IMR-90 (cell line): ENCODE results near the gene PCSK6. TPM values are rescaled to one million over a fixed set of nuclear protein-coding genes. Genes with fewer than 3 reads are reported as not detected.

Experiments used
- ATAC-seq: fragments of 200-7000 bp; cut with Tn5 transposase; 2 replicates; pipeline ENCODE4 v1.9.1; 2020; ENCODE audit warnings: low read depth, mild to moderate bottlenecking, moderate library complexity
- BruUV-seq: library from RNA; stranded (reverse); fragments of 400-500 nt; replicated peaks from 2 replicates; lab custom pipeline; 2021; lab: Mats Ljungman, UMichigan
- CTCF ChIA-PET: fragments of 300-600 bp; formaldehyde crosslinking; extraction: SDS; loops from one replicate; lab custom pipeline; 2021; ENCODE audit warnings: antibody characterized with exemption; lab: Yijun Ruan, JAX
- POLR2A ChIA-PET: fragments of 300-600 bp; sonication (Branson Sonifier 250); formaldehyde crosslinking; loops from one replicate; lab custom pipeline; 2022; ENCODE audit warnings: antibody characterized with exemption; ENCODE audit not compliant: unreplicated experiment; lab: Charles Lee
- DNase-seq: peaks from one replicate; pipeline ENCODE4 v3.0.0; 2013
- H2AFZ ChIP-seq: replicated peaks from 2 replicates; pipeline ENCODE3; 2013; ENCODE audit warnings: low read length, mild to moderate bottlenecking; ENCODE audit not compliant: poor library complexity
- H2AK5ac ChIP-seq: 2 replicates; pipeline ENCODE4 v1.6.1; 2013; ENCODE audit warnings: low read depth, low read length, inconsistent platforms
- H2AK9ac ChIP-seq: replicated peaks from 2 replicates; pipeline ENCODE3; 2013; ENCODE audit warnings: mild to moderate bottlenecking, low read depth, low read length, moderate library complexity; ENCODE audit not compliant: poor library complexity
- H2BK120ac ChIP-seq: 2 replicates; pipeline ENCODE4 v1.6.1; 2013; ENCODE audit warnings: low read depth, low read length, inconsistent platforms
- H2BK15ac ChIP-seq: 3 replicates; pipeline ENCODE4 v1.6.1; 2013; ENCODE audit warnings: low read depth, low read length, inconsistent platforms
- H2BK20ac ChIP-seq: 2 replicates; pipeline ENCODE4 v1.6.1; 2013; ENCODE audit warnings: low read depth, mild to moderate bottlenecking, inconsistent platforms, low read length, moderate library complexity
- H2BK5ac ChIP-seq: 2 replicates; pipeline ENCODE4 v1.6.1; 2013; ENCODE audit warnings: mild to moderate bottlenecking, low read depth, low read length, inconsistent platforms; ENCODE audit not compliant: poor library complexity, severe bottlenecking
- H3K14ac ChIP-seq: replicated peaks from 2 replicates; pipeline ENCODE4 v1.6.1; 2013; ENCODE audit warnings: low read depth, low read length, inconsistent platforms
- H3K18ac ChIP-seq: 2 replicates; pipeline ENCODE4 v1.6.1; 2013; ENCODE audit warnings: low read depth, low read length, control low read depth
- H3K23ac ChIP-seq: 2 replicates; pipeline ENCODE4 v1.6.1; 2013; ENCODE audit warnings: low read depth, low read length, inconsistent platforms
- H3K27ac ChIP-seq: 2 replicates; pipeline ENCODE4 v1.5.1; 2013; ENCODE audit warnings: mild to moderate bottlenecking, control low read depth, low read length; ENCODE audit not compliant: insufficient read depth
- H3K27me3 ChIP-seq: 2 replicates; pipeline ENCODE4 v1.6.1; 2013; ENCODE audit warnings: low read length; ENCODE audit not compliant: control insufficient read depth, insufficient read depth
- H3K36me3 ChIP-seq: 2 replicates; pipeline ENCODE4 v1.6.1; 2013; ENCODE audit warnings: low read length, mixed read lengths; ENCODE audit not compliant: control insufficient read depth, insufficient read depth
- H3K4ac ChIP-seq: 2 replicates; pipeline ENCODE4 v1.6.1; 2013; ENCODE audit warnings: low read depth, low read length, inconsistent platforms
- H3K4me1 ChIP-seq: 2 replicates; pipeline ENCODE4 v1.6.1; 2013; ENCODE audit warnings: low read length, mixed read lengths; ENCODE audit not compliant: control insufficient read depth, insufficient read depth
- H3K4me2 ChIP-seq: 2 replicates; pipeline ENCODE4 v1.6.1; 2013; ENCODE audit warnings: low read depth, mild to moderate bottlenecking, control low read depth, low read length, moderate library complexity
- H3K4me3 ChIP-seq: 2 replicates; pipeline ENCODE4 v1.5.1; 2013; ENCODE audit warnings: low read depth, mild to moderate bottlenecking, control low read depth, low read length, moderate library complexity; ENCODE audit not compliant: insufficient read depth
- H3K56ac ChIP-seq: 2 replicates; pipeline ENCODE4 v1.6.1; 2013; ENCODE audit warnings: low read length, inconsistent platforms; ENCODE audit not compliant: insufficient read depth; ENCODE audit errors: extremely low read depth
- H3K79me1 ChIP-seq, 2 experiments: 2 replicates each; pipeline ENCODE4 v1.6.1; 2013; ENCODE audit warnings: low read length in 2 of 2, inconsistent platforms in 1 of 2, low read depth in 1 of 2
- H3K9ac ChIP-seq: 2 replicates; pipeline ENCODE4 v1.6.1; 2013; ENCODE audit warnings: low read depth, low read length, control low read depth
- H3K9me1 ChIP-seq: 2 replicates; pipeline ENCODE4 v1.6.1; 2013; ENCODE audit warnings: low read length, inconsistent platforms; ENCODE audit not compliant: insufficient read depth
- H3K9me3 ChIP-seq: 2 replicates; pipeline ENCODE4 v1.6.1; 2013; ENCODE audit warnings: low read length; ENCODE audit not compliant: control insufficient read depth, insufficient read depth
- H4K20me1 ChIP-seq: 2 replicates; pipeline ENCODE4 v1.6.1; 2013; ENCODE audit warnings: low read length, inconsistent platforms; ENCODE audit not compliant: insufficient read depth
- H4K5ac ChIP-seq: 2 replicates; pipeline ENCODE4 v1.6.1; 2013; ENCODE audit warnings: mild to moderate bottlenecking, low read depth, low read length, control low read depth
- H4K8ac ChIP-seq, 2 experiments: 2 replicates each; pipeline ENCODE4 v1.6.1; 2013; ENCODE audit warnings: low read depth in 2 of 2, low read length in 2 of 2, control low read depth in 1 of 2, inconsistent platforms in 1 of 2
- H4K91ac ChIP-seq: 2 replicates; pipeline ENCODE4 v1.6.1; 2013; ENCODE audit warnings: low read depth, low read length, inconsistent platforms; ENCODE audit not compliant: insufficient read depth
- BHLHE40 ChIP-seq: fragments of 150-350 bp; IDR thresholded peaks from 2 replicates; pipeline ENCODE4 v1.6.1; 2016; ENCODE audit warnings: mild to moderate bottlenecking, low read depth, low read length
- FOS ChIP-seq: fragments of 150-350 bp; IDR thresholded peaks from 2 replicates; pipeline ENCODE4 v1.6.1; 2016; ENCODE audit warnings: low read depth, low read length
- MAFK ChIP-seq: IDR thresholded peaks from 2 replicates; pipeline ENCODE4 v1.6.1; 2012; ENCODE audit warnings: low read depth, low read length, improper control_type of control experiment
- MAZ ChIP-seq: IDR thresholded peaks from 2 replicates; pipeline ENCODE4 v1.6.1; 2012; ENCODE audit warnings: low read depth, mild to moderate bottlenecking, low read length, improper control_type of control experiment, moderate library complexity, borderline replicate concordance
- MXI1 ChIP-seq: IDR thresholded peaks from 2 replicates; pipeline ENCODE4 v1.6.1; 2012; ENCODE audit warnings: low read depth, mild to moderate bottlenecking, low read length, moderate library complexity, borderline replicate concordance
- POLR2A ChIP-seq: IDR thresholded peaks from 2 replicates; pipeline ENCODE4 v1.6.1; 2012; ENCODE audit warnings: mild to moderate bottlenecking, low read depth, low read length
- SMC3 ChIP-seq: fragments of 150-350 bp; IDR thresholded peaks from 2 replicates; pipeline ENCODE4 v1.6.1; 2016; ENCODE audit warnings: low read depth, mild to moderate bottlenecking, antibody characterized with exemption, low read length, moderate library complexity
- WGBS, 2 experiments: methylation state at CpG; one replicate each; pipeline versions ENCODE4 v1.1.5 to v1.1.7; 2013; ENCODE audit warnings: missing lambda C conversion rate in 2 of 2; ENCODE audit not compliant: insufficient read length in 1 of 2; ENCODE audit errors: extremely low coverage in 2 of 2; 5-methylcytosine and 5-hydroxymethylcytosine counted together
- dilution Hi-C: fragments of 300-500 bp; cut with HindIII; formaldehyde crosslinking; loops from one replicate; pipeline ENCODE4 v1.14.3; 2018; ENCODE audit warnings: low sequenced_read_pairs; ENCODE audit not compliant: unreplicated experiment
- in situ Hi-C: fragments of 300-500 bp; cut with MboI; formaldehyde crosslinking; loops from 3 replicates; pipeline ENCODE4 v1.14.3; 2019; ENCODE audit warnings: low sequenced_read_pairs, inconsistent platforms, mixed read lengths
- intact Hi-C: fragments of 100-400 bp; cut with micrococcal nuclease; formaldehyde crosslinking; loops from 2 replicates; pipeline ENCODE4 v1.10.0; 2022
- polyA plus RNA-seq, 3 experiments: library from polyadenylated mRNA; depleted of rRNA; stranded (reverse); fragments of >200 nt; gene quantifications; 2 replicates each; pipeline ENCODE4 v1.2.3, GENCODE V29; 2012; ENCODE audit warnings: low replicate concordance in 1 of 3
- total RNA-seq: library from RNA; depleted of rRNA; stranded (reverse); fragments of >200 nt; gene quantifications from 2 replicates; pipeline ENCODE4 v1.2.3, GENCODE V29; 2012
- TF ChIP-seq, protein P1 (sequence below): fragments of 150-350 bp; IDR thresholded peaks from 2 replicates; pipeline ENCODE4 v1.6.1; 2017; ENCODE audit warnings: mild to moderate bottlenecking, antibody characterized with exemption, low read length, low read depth
- TF ChIP-seq, protein P2 (sequence below): conservative IDR thresholded peaks from 2 replicates; pipeline ENCODE4 v1.5.1; 2012; ENCODE audit warnings: mild to moderate bottlenecking, low read depth, low read length, improper control_type of control experiment

The PCSK6 gene
- total and polyA plus RNA-seq, 2 of the 4 experiments (the other 2 are of a cell fraction), result not detected

- Histone ChIP-seq H3K9me1 (peaks cover 7% of the 10 kb centered on the region; the same call in 1 of the 2 replicates), H2BK20ac (no peak overlapping the region), H4K8ac (no peak overlapping the region), H3K56ac (no peak overlapping the region), H4K20me1 (peaks cover 13% of the 10 kb centered on the region; the same call in 1 of the 2 replicates), H3K36me3 (peaks cover 39% of the 10 kb centered on the region), H2BK120ac (no peak overlapping the region), H2BK15ac (no peak overlapping the region), H2AK9ac (no peak overlapping the region), H3K4me3 (no peak overlapping the region), H3K9ac (no peak overlapping the region), H2AK5ac (no peak overlapping the region), H4K91ac (no peak overlapping the region), H2AFZ (no peak overlapping the region), H3K79me1 (peaks cover 14 to 33% of the 10 kb centered on the region in 2 experiments), H3K4ac (no peak overlapping the region), H3K4me1 (0 out of 2 replicates have a peak, but pooled peaks cover 2% of the 10 kb centered on the region), H3K14ac (no peak overlapping the region), H2BK5ac (no peak overlapping the region), H3K4me2 (no peak overlapping the region), H3K27me3 (no peaks in the 10 kb centered on the region), H3K27ac (no peak overlapping the region), H3K18ac (no peak overlapping the region), H4K5ac (no peak overlapping the region), H3K23ac (no peak overlapping the region), H3K9me3 (no peaks in the 10 kb centered on the region)
- WGBS, 2 experiments, result no CpG with 5 or more reads among the region's 2 CpGs
- TF ChIP-seq POLR2A, result no peak
- no peak for TF ChIP-seq MAZ
- TF ChIP-seq, protein P1, sequence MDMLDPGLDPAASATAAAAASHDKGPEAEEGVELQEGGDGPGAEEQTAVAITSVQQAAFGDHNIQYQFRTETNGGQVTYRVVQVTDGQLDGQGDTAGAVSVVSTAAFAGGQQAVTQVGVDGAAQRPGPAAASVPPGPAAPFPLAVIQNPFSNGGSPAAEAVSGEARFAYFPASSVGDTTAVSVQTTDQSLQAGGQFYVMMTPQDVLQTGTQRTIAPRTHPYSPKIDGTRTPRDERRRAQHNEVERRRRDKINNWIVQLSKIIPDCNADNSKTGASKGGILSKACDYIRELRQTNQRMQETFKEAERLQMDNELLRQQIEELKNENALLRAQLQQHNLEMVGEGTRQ, result no peak
- TF ChIP-seq SMC3, result no peak
- no peak for TF ChIP-seq MAFK
- TF ChIP-seq, protein P2, sequence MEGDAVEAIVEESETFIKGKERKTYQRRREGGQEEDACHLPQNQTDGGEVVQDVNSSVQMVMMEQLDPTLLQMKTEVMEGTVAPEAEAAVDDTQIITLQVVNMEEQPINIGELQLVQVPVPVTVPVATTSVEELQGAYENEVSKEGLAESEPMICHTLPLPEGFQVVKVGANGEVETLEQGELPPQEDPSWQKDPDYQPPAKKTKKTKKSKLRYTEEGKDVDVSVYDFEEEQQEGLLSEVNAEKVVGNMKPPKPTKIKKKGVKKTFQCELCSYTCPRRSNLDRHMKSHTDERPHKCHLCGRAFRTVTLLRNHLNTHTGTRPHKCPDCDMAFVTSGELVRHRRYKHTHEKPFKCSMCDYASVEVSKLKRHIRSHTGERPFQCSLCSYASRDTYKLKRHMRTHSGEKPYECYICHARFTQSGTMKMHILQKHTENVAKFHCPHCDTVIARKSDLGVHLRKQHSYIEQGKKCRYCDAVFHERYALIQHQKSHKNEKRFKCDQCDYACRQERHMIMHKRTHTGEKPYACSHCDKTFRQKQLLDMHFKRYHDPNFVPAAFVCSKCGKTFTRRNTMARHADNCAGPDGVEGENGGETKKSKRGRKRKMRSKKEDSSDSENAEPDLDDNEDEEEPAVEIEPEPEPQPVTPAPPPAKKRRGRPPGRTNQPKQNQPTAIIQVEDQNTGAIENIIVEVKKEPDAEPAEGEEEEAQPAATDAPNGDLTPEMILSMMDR, result no peak
- TF ChIP-seq FOS, result no peak
- no peak for TF ChIP-seq BHLHE40
- TF ChIP-seq MXI1, result no peak
- dilution Hi-C loops, result no loop called here
- ATAC-seq, result no peak
- no TSS peak for BruUV-seq
- DNase-seq, result no peak
- ChIA-PET POLR2A (no interaction called here), CTCF (no interaction called here)
- intact Hi-C loops, result no loop called here
- in situ Hi-C loops, result no loop called here
These were observed 209.5 kb downstream of the PCSK6 start for GRCh38 chr15:101280007-101280406.
